ENCODE data around the gene ACP2.

DNA sequence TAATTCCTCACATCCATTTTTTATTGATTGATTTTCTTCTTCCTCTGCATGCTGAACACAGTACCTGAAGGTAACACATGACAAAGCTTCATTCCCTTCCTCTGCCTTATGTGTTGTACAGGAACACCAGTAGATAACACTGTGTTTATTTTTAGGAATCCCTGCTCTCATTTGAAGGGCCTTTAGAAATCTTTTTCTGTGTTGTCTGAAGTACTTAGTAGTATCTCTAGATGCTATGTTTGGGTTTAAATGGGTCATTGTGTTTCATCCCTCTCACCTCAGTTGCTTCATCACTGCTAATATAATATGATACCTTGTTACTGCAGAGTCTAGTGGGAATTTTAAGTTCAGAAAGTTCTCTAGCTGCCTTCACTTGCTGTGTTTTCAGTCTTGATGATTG, 31.5 kb upstream of the ACP2 start:
- TF ChIP-seq CTCF (IDR thresholded peaks at IDR 0.05; ENCODE audit: low read depth, low read length) (no peak), EZH2phosphoT487 (IDR thresholded peaks at IDR 0.05; ENCODE audit: low read depth) (no peak)

Measured in OCI-LY3 (cell line).